GM19438 (cell line): ENCODE measurements around the gene PON3.

Source experiments
- ATAC-seq: cut with Tn5 transposase; IDR thresholded peaks from one replicate; pipeline ENCODE4 v1.9.1; 2021; ENCODE audit warnings: low read depth; ENCODE audit not compliant: unreplicated experiment

PON3 gene

GRCh38 chr7:95396136-95397032 lies at the start of gene PON3:
PON3 (minus strand) TSS chr7:95396375; CDS start chr7:95396350, 25 bp downstream.
- peak; percentile 80 for ATAC-seq

- ATAC-seq: no peak
Measured at GRCh38 chr7:95444796-95445195, 48.6 kb upstream of the PON3 start.

GRCh38 chr7:95441042-95441823 lies 45.1 kb upstream of the PON3 start:
- no peak for ATAC-seq

GRCh38 chr7:95440394-95441038 lies 44.3 kb upstream of the PON3 start:
- ATAC-seq: no peak

- ATAC-seq: no peak
Measured at GRCh38 chr7:95436407-95436806, 40.2 kb upstream of the PON3 start.

GRCh38 chr7:95435422-95435780 lies 39.2 kb upstream of the PON3 start:
- ATAC-seq: no peak

- peak; percentile 95 for ATAC-seq
Measured at GRCh38 chr7:95434557-95435421, 38.6 kb upstream of the PON3 start, which contains the start of gene PON2. PON2 (minus strand) TSS chr7:95435028; CDS start chr7:95434951, 77 bp downstream.

- no peak for ATAC-seq
Measured at GRCh38 chr7:95433952-95434556, 37.9 kb upstream of the PON3 start.

- ATAC-seq: no peak
Measured at GRCh38 chr7:95433129-95433528, 37.0 kb upstream of the PON3 start.

- no peak for ATAC-seq
Measured at GRCh38 chr7:95432606-95433005, 36.4 kb upstream of the PON3 start.

- ATAC-seq: no peak
Measured at GRCh38 chr7:95430864-95431263, 34.7 kb upstream of the PON3 start.

GRCh38 chr7:95429241-95429990 lies 33.2 kb upstream of the PON3 start:
- no peak for ATAC-seq

GRCh38 chr7:95427914-95428516 lies 31.8 kb upstream of the PON3 start:
- no peak for ATAC-seq

- ATAC-seq: no peak
Measured at GRCh38 chr7:95427166-95427565, 31.0 kb upstream of the PON3 start.

- ATAC-seq: no peak
Measured at GRCh38 chr7:95425694-95426093, 29.5 kb upstream of the PON3 start.

- ATAC-seq: no peak
Measured at GRCh38 chr7:95424716-95425115, 28.5 kb upstream of the PON3 start.

GRCh38 chr7:95421847-95422444 lies 25.8 kb upstream of the PON3 start:
- ATAC-seq: no peak
